ENCODE measurements around the gene PRICKLE2.

Gene PRICKLE2

DNA sequence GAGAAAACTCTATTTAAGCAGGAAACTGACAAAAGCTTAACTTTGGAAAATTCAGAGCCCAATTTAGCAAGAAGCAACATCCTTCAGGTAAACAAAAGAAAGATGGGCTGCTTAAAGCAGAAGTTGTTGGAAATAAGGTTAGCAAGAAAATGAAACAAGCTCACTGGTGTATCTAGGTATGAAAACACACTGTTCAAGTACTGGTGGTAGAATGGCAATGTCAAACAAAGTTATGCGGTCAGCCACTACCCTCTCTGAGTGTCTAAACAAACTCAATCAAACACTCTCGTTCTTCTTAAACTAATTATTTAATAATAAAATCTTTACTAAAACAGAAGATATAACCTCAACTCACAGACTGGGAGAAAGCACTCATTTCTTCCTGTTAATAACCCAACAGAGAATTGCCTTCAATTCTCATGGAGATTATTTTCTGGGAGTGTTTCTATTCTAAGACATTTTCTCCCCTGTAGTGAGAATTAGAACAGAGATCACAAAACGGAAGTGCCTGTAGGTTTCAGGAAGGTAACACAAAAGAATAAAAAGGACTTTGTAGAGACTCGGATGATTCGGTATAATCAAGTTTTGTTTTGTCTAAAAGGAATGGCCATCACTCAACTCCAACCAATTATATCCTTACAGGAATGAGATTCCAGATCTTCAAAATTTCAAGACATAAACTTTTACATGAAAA lies 28.9 kb downstream of the PRICKLE2 start (continued):
- no peak for TF ChIP-seq TSHZ2 (CRISPR knock-in tag; IDR thresholded peaks at IDR 0.05)
- no peak for TF ChIP-seq RARB (CRISPR knock-in tag; IDR thresholded peaks at IDR 0.05)
- TF ChIP-seq BACH2 (CRISPR knock-in tag; IDR thresholded peaks at IDR 0.05; ENCODE audit: borderline replicate concordance): no peak
- no peak for TF ChIP-seq OSR1 (CRISPR knock-in tag; IDR thresholded peaks at IDR 0.05)
- no peak for TF ChIP-seq POU6F1 (CRISPR knock-in tag; IDR thresholded peaks at IDR 0.05; ENCODE audit: borderline replicate concordance, low read depth)

GRCh38 chr3:64195789-64196188 lies 29.5 kb downstream of the PRICKLE2 start:
- ATAC-seq: peak; percentile 79
- no peak for TF ChIP-seq ZNF70 (CRISPR knock-in tag; IDR thresholded peaks at IDR 0.05)
- TF ChIP-seq ARNTL (CRISPR knock-in tag; IDR thresholded peaks at IDR 0.05; ENCODE audit: borderline replicate concordance, low read depth): no peak
- peak; percentile 76; the same call in 1 of the 2 replicates for TF ChIP-seq TOX (CRISPR knock-in tag; IDR thresholded peaks at IDR 0.05; ENCODE audit: borderline replicate concordance)
- peak; percentile 88 for TF ChIP-seq ISL1 (CRISPR knock-in tag; IDR thresholded peaks at IDR 0.05)
- no peak for TF ChIP-seq ZC3H10 (CRISPR knock-in tag; IDR thresholded peaks at IDR 0.05)
- no peak for TF ChIP-seq ESRRG (CRISPR knock-in tag; IDR thresholded peaks at IDR 0.05)
- no peak for TF ChIP-seq POU6F1 (CRISPR knock-in tag; IDR thresholded peaks at IDR 0.05; ENCODE audit: borderline replicate concordance, low read depth)

DNA sequence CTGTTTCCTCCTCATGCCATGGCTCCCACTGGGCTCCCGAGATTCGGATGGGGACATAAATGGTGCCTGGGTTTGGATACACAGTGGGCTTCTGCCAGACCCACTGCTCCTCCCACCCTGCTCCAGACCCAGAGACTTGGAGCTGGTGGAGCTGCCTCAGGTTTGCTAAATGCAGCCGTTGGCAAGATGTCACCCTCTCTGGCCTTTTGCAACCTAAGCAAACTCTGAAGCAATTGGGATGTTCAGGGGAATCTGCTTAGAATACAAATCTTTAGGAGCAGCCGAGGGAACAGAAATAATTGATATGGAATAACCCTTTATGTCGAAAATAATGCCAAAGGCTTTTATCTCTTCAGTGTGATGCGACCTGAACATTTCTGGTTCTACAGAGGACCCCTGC lies 33.4 kb downstream of the PRICKLE2 start:
- no peak for TF ChIP-seq RARB (CRISPR knock-in tag; IDR thresholded peaks at IDR 0.05)
- TF ChIP-seq ZNF8 (CRISPR knock-in tag; IDR thresholded peaks at IDR 0.05): no peak
- TF ChIP-seq POU6F1 (CRISPR knock-in tag; IDR thresholded peaks at IDR 0.05; ENCODE audit: borderline replicate concordance, low read depth): no peak
- TF ChIP-seq ZNF70 (CRISPR knock-in tag; IDR thresholded peaks at IDR 0.05): no peak
- no peak for TF ChIP-seq ZFP3 (CRISPR knock-in tag; IDR thresholded peaks at IDR 0.05)
- TF ChIP-seq CREB5 (CRISPR knock-in tag; IDR thresholded peaks at IDR 0.05; ENCODE audit: low read depth): no peak
- TF ChIP-seq ZC3H10 (CRISPR knock-in tag; IDR thresholded peaks at IDR 0.05): no peak
- TF ChIP-seq ZNF565 (CRISPR knock-in tag; conservative IDR thresholded peaks at IDR 0.05; ENCODE audit: low read depth): no peak
- TF ChIP-seq CSDC2 (CRISPR knock-in tag; IDR thresholded peaks at IDR 0.05): no peak
- TF ChIP-seq OSR1 (CRISPR knock-in tag; IDR thresholded peaks at IDR 0.05): no peak
- TF ChIP-seq BACH2 (CRISPR knock-in tag; IDR thresholded peaks at IDR 0.05; ENCODE audit: borderline replicate concordance): no peak
- TF ChIP-seq TCF4 (CRISPR knock-in tag; IDR thresholded peaks at IDR 0.05; ENCODE audit: borderline replicate concordance): no peak
- no peak for TF ChIP-seq PPARA (CRISPR knock-in tag; IDR thresholded peaks at IDR 0.05; ENCODE audit: borderline replicate concordance)
- no peak for TF ChIP-seq GLIS3 (CRISPR knock-in tag; IDR thresholded peaks at IDR 0.05)
- TF ChIP-seq SNAI2 (CRISPR knock-in tag; IDR thresholded peaks at IDR 0.05): no peak
- no peak for TF ChIP-seq TOX (CRISPR knock-in tag; IDR thresholded peaks at IDR 0.05; ENCODE audit: borderline replicate concordance)
- TF ChIP-seq TSHZ2 (CRISPR knock-in tag; IDR thresholded peaks at IDR 0.05): no peak
- no peak for TF ChIP-seq ESRRG (CRISPR knock-in tag; IDR thresholded peaks at IDR 0.05)
- TF ChIP-seq ZFP30 (CRISPR knock-in tag; IDR thresholded peaks at IDR 0.05): no peak
- ATAC-seq: no peak

Data from SK-N-SH treated with all-trans-retinoic acid at 6 μM for 48 hours (cell line).